GM21367 (cell line): Measurements from ENCODE around the gene PCED1A.

Experiments used
- ATAC-seq: cut with Tn5 transposase; IDR thresholded peaks from one replicate; pipeline ENCODE4 v1.9.1; 2021; ENCODE audit not compliant: unreplicated experiment

PCED1A gene

DNA sequence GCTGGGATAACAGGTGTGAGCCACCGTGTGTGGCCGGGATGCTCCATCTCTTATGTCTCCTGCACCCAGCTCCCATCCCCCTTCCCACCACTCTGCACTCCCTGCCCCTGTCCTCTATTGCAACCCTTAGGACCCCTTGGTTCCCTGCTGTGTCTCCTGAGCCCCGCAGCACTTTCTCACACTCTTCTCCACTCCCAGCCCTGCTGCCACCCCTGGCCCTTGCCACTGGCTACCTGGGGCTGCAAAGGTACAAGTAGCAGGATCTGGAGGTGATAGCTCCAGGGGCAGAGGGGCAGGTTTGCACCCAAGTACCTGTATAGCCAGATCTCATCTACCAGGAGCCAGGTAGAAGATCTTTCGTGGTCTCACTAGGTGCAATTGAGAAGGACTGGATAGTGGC lies 33.4 kb downstream of the PCED1A start:
- ATAC-seq: no peak

- no peak for ATAC-seq
Measured at GRCh38 chr20:2806351-2806701, 34.1 kb downstream of the PCED1A start.

- ATAC-seq: no peak
Measured at GRCh38 chr20:2805689-2806350, 34.6 kb downstream of the PCED1A start.

DNA sequence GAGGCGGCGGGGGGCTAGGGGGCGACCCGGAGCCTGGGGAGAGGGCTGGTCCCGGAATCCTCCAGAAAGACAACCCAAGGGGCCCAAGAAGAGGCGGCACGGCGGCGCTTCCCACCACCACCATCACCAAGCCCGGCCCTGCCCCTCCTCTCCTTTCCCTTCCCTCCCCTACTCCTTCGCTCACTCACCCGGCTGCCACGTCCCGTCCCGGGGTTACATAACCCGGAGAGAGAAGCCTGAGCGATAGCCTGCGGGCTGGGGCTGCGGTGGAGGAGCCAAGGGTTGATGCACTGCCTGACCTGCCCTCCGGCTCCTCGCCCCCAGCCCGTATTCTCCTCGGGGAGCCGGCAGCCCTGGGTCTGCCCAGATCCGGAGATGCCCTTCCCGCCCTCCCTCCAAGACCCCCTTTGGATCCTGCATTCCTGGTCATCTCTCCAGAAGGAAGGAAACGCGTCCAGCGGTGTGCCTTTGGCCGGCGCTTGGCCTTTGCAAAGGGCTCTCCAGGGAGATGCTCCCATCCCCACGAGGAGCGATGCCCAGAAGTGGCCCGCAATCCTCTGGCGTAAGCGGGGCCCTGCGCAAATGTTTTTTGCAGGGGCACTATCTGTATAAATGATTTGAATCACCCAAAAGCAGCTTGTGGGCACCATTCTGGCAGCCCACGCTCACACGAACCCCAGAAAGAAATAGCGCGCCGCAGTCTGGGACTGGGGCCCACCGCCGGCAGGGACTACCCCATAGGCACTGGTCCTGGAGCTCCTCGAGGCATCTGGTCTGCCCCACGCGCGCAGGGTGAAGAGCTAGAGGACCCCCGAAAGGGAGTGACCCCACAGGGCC lies 35.4 kb downstream of the PCED1A start:
- ATAC-seq: no peak

GRCh38 chr20:2804041-2804828 lies 36.2 kb downstream of the PCED1A start:
- no peak for ATAC-seq

GRCh38 chr20:2801286-2801728 lies 39.1 kb downstream of the PCED1A start:
- no peak for ATAC-seq

DNA sequence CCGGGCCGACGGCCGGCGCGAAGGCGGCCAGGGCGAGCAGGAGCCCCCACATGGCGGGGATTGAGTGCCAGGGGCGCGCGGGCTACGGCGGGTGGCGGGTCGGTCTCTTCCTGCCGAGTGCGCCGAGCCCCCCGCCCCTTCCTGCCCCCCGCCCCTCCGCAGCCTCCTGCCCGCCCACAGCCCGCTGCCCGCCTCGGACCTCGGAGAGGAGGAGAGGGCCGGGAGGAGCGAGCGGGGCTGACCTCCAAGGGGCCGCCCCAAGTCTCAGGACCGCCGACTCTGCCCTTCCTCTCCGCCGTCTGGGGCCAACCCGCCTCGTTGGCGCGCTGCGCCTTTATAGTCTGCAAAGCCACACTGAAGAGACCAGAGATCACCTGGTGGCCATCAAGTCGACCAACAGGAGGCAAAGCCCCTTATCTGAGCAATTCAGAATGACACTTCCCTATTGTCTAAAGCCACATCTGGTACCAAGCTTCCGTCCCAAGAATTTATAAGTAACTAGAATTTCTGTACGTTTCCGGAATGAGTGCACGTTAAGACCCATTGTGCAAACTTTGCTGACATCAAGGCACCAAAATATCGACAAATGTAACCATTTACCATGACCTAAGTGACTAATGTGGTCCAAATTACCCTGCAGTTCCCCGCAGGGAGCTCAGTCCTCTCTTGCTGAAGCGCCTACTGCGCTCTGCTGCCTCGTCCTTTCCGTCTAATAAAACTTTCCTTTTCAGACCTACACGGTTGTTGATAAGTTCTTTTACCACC lies 39.8 kb downstream of the PCED1A start, which contains the start of gene CPXM1:
Gene CPXM1, minus strand, starts transcription at position 107 of the 765 bp plus-strand sequence. Its CDS starts 55 bp downstream, at position 52.
- ATAC-seq: no peak

DNA sequence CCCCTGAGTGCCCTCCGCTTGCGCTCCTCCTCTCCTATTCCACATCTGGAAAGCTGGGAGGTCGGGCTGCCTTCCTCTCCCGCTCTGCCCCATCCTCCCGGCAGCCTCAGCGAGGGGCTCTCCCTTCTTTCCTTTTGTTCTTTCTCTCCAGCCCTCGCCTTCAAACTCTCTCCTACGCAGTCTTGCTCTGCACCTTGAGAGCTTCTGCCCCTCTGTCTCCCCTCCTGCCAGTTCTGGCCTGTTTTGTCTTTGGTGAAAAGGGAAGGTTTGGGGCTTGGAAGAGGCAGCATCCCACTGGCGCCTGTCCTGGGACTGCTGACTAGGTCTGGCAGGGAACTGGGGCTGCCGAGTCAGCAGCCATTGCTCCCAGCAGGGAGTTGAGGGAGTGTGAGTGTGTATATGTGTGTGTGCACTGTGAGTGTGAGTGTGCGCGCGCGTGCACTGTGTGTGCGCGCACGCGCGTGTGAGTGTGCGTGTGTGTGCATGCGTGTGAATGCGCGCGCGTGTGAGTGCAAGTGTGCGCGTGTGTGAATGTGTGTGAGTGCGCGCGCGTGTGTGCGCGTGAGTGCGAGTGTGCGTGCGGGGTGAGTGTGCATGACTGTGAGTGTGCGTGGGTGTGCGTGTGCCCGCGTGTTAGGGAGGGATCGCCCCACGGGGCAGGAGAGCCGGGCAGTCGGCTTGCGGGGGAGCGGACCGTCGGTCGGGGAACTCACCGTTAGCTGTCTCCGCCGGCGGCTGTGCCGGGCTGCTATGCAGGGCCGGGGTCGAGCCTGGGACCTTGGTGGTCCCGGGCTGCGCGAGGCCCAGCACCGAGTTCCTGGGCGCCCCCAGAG lies 40.6 kb downstream of the PCED1A start:
- no peak for ATAC-seq

DNA sequence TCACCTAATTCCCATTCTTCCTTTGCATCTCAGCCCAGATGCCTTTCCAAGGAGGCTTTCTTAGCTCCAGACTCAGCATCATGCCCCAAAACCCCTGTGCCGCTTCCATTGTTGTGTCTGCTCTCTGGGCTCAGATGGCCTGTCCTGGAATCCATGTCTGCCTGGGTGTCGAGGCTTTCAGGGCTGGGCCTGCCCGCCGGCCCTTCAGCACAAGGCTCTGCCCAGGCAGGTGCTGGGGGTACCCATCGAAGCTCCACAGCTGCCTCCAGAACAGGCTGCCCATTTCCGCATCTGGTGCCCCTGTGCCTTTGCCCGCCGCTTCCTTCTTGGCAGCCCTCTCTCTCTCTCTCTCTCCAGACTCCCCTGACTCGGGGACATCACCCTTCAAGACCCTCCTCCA lies 41.2 kb downstream of the PCED1A start:
- no peak for ATAC-seq

DNA sequence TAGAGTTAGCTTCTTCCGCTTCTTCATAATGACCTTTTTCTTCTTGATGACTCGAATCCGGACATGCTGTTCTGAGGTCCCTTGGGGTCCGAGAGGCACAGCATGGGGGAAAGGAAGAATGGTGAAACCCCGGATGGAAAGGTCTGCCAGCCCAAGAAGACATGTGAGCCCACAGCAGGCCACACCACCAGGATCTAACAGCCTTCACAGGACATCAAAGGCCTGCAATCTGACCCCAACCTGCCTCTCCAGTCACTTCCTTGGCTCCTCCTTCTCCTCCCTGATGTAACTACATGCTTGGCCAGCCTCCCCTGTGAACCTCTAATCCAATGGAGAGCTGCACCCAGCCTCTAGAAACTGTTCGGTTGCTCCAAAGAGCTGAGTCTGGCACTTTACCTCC lies 41.6 kb downstream of the PCED1A start:
- ATAC-seq: no peak

GRCh38 chr20:2798095-2798805 lies 42.2 kb downstream of the PCED1A start:
- ATAC-seq: no peak

- ATAC-seq: no peak
Measured at GRCh38 chr20:2797136-2797983, 43.1 kb downstream of the PCED1A start.

DNA sequence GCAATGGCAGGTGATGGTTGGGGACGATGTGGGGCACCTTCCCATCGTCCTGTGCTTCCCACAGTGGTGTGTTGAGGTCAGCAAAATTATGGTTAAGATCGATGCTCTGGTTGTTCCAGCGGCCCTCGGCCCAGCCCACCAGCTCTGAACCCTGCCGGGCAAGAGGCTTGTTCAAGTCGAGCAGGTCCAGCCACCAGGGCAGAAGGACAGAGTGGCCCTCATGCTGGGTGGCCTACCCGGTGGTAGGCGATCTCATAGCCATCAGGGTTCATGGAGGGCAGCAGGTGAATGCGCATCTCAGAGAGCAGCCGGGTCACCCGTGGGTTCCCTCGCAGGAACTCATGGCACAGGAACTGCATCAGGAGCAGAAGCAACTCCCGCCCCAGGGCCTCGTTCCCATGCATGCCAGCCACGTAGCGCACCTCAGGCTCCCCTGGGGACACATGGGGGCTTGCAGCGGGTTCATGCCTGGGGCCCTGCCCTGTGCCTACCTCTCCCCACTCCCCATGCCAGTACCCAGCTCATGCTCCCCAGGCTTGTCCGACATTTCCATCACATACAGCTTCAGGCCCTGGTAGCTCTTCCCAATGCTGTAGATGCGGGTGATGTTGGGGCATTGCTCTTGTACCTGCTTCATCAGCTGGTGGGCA lies 44.3 kb downstream of the PCED1A start:
- no peak for ATAC-seq

GRCh38 chr20:2795451-2795850 lies 45.0 kb downstream of the PCED1A start:
- no peak for ATAC-seq

DNA sequence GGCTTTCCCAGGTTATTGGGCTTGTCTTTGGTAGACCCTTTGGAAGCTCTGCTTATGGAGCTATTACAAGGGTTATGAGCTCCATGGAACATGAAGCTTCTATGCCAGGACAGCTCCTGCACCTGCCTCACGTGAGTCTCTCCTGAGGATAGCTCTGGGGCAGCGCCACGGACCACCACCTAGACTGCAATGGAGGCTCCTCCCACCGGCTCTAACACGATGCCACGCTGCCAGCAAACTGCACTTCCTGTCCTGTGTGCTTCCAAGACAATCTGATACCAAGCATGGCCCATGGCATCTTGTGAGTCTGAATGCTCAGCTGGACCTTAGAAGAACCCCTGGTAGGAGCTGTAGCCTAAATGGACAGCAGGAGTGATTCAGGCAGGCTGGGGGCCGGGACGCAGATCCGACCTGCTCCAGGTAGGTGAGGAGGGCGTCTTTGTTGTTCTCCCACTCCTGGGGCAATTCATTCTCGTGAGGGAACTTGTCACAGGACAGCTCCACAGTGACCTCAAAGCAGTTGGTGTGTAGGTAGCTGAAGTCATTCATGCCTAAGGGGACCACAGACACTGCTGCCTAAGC lies 45.5 kb downstream of the PCED1A start:
- ATAC-seq: no peak

DNA sequence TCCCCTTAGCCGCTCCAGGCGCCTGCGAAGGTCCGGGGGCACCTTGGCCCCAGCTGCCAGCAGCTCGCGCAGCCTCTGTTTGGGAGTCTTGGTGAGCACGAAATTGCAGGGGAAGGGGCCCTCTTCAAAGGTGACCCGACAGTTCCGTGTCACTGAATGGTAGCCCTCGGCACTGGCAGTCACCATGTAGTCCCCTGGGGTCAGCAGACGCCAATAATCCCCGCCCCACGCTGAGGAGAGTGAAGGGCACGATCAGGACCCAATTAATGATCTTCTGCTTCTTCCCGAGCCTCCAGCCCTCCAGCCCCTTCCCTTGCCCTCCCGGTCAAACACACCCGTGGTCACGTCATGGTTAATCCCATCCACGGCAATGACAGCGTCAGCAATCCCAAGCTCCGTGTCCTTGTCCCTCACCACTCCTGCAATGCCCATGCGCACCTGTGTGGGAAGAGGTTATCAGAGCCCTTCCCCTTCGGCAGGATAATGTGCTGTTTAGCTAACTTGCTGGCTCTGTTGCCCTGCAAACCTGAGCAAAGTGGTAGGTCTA lies 46.2 kb downstream of the PCED1A start:
- ATAC-seq: no peak

- ATAC-seq: no peak
Measured at GRCh38 chr20:2793471-2793870, 47.0 kb downstream of the PCED1A start.
